Esophagus (tissue), 2 donors: Measurements from ENCODE around the gene HECW1. TPM values are rescaled to one million over a fixed set of nuclear protein-coding genes. Genes with fewer than 3 reads are reported as not detected.

Source experiments
- H3K27ac ChIP-seq, 2 donors: one replicate each; pipeline ENCODE4 v1.5.1; 2013; ENCODE audit warnings: low read depth in 2 of 2, mild to moderate bottlenecking in 2 of 2, inconsistent platforms in 1 of 2, low read length in 1 of 2, moderate library complexity in 1 of 2
- H3K27me3 ChIP-seq, 2 donors: one replicate each; pipeline ENCODE4 v1.6.1; 2013; ENCODE audit warnings: low read length in 2 of 2, control low read depth in 1 of 2, mild to moderate bottlenecking in 1 of 2; ENCODE audit not compliant: insufficient read depth in 2 of 2, control insufficient read depth in 1 of 2
- H3K36me3 ChIP-seq, 2 donors: one replicate each; pipeline ENCODE4 v1.6.1; 2013; ENCODE audit warnings: low read length in 1 of 2; ENCODE audit not compliant: control insufficient read depth in 2 of 2, insufficient read depth in 2 of 2
- H3K4me1 ChIP-seq, 2 donors: one replicate each; pipeline ENCODE4 v1.6.1; 2013; ENCODE audit warnings: low read length in 1 of 2; ENCODE audit not compliant: control insufficient read depth in 2 of 2, insufficient read depth in 2 of 2
- H3K4me3 ChIP-seq, 2 donors: one replicate each; pipeline ENCODE4 v1.5.1; 2013; ENCODE audit warnings: low read length in 2 of 2, mild to moderate bottlenecking in 2 of 2, low read depth in 1 of 2, moderate library complexity in 1 of 2
- H3K9me3 ChIP-seq, 2 donors: one replicate each; pipeline ENCODE4 v1.6.1; 2013; ENCODE audit warnings: mild to moderate bottlenecking in 2 of 2, low read depth in 1 of 2, low read length in 1 of 2, moderate library complexity in 1 of 2; ENCODE audit not compliant: control insufficient read depth in 2 of 2, insufficient read depth in 1 of 2
- WGBS, 2 donors: extraction: QIAGEN DNeasy Blood & Tissue Kit; methylation state at CpG; one replicate each; pipeline ENCODE4 v1.1.7; 2013; 5-methylcytosine and 5-hydroxymethylcytosine counted together
- polyA plus RNA-seq, 2 donors: library from polyadenylated mRNA; stranded (reverse); fragments of 200-250 nt; gene quantifications; one replicate each; pipeline ENCODE4 v1.2.3, GENCODE V29; 2013
- donor health status: healthy with polysubstance abuse.
- donor health status: Bipolar disorder and iron deficiency.

The HECW1 gene
- polyA plus RNA-seq, 2 donors, result 0.11 to 0.47 TPM

GRCh38 chr7:43139137-43139536 is 26.7 kb downstream of the HECW1 start:
- WGBS, 2 donors, result 81 to 85% methylated on average over 2 of the region's 2 CpGs
- Histone ChIP-seq H3K4me3 (no peak overlapping the region), H3K27ac (no peak overlapping the region), H3K36me3 (no peaks in the 10 kb centered on the region), H3K27me3 (no peaks in the 10 kb centered on the region), H3K9me3 (no peaks in the 10 kb centered on the region), H3K4me1 (no peaks in the 10 kb centered on the region)

DNA sequence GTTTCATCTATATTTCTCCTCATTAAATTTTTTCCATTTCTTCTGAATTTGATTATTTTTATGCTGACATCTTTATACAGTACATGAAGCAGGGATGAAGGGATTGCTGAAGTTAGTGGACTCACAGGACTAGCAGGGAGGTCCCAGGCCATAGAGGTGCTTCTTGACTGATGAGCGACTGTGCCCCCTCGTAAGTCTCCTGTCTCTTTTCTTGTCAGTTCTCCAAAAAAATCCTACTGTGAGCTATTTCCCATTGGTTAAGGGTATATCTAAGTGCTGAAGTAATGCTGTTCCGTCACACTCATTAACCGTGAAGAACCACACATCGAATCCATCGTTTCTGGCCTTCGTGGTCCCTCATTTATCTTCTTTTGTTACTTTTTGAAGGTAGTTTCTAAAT is 27.7 kb downstream of the HECW1 start:
- Histone ChIP-seq H3K27me3 (no peaks in the 10 kb centered on the region), H3K9me3 (no peaks in the 10 kb centered on the region), H3K4me3 (no peak overlapping the region), H3K27ac (no peak overlapping the region), H3K36me3 (no peaks in the 10 kb centered on the region), H3K4me1 (no peaks in the 10 kb centered on the region)
- 95 to 97% methylated on average over 7 of the region's 7 CpGs for WGBS, 2 donors

DNA sequence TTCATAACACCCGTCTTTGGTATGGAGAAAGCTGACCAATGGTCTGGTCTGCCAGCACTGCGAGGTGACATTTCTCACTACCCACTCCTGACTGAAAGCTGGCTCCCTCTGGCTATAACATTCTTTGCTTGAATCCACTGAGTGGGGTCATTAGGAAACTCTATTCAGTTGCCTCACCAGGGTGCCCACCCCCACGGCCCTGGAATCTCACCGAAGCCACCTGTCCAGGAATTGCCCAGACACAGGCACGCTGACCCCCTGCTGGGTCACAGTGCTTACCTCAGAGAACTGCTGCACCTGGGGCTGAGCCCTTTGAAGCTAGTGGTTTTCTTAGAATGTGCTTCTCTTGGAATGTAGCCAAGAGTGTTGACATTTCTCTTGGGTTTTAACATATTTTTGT is 28.6 kb downstream of the HECW1 start:
- H3K4me1 ChIP-seq, result no peaks in the 10 kb centered on the region
- no peaks in the 10 kb centered on the region for H3K36me3 ChIP-seq
- WGBS, 2 donors, result 75 to 78% methylated on average over 5 of the region's 5 CpGs
- H3K27me3 ChIP-seq, result no peaks in the 10 kb centered on the region
- no peaks in the 10 kb centered on the region for H3K9me3 ChIP-seq
- H3K4me3 ChIP-seq, result no peak overlapping the region
- H3K27ac ChIP-seq, result no peak overlapping the region

DNA sequence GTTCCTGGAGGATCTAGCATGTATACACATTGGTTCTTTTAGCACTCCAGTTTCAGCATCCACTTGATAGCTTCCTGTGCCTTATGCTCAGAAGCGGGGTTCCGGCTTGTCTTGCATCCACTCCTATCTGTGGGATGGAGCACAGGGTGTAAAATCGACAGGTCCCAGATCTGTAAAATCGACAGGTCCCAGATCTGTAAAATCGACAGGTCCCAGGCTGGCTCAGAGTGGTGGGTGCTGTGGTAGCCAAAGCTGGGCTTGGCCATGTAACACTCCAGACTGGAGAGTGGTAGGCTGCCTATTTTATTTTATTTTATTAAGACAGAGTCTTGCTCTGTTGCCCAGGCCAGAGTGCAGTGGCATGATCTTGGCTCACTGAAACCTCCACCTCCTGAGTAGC is 30.3 kb downstream of the HECW1 start:
- WGBS, 2 donors, result 94 to 99% methylated on average over 5 of the region's 5 CpGs
- H3K4me3 ChIP-seq, result no peak overlapping the region
- H3K36me3 ChIP-seq, result no peaks in the 10 kb centered on the region
- H3K27me3 ChIP-seq, result no peaks in the 10 kb centered on the region
- no peaks in the 10 kb centered on the region for H3K4me1 ChIP-seq
- H3K27ac ChIP-seq, result no peak overlapping the region
- no peaks in the 10 kb centered on the region for H3K9me3 ChIP-seq

DNA sequence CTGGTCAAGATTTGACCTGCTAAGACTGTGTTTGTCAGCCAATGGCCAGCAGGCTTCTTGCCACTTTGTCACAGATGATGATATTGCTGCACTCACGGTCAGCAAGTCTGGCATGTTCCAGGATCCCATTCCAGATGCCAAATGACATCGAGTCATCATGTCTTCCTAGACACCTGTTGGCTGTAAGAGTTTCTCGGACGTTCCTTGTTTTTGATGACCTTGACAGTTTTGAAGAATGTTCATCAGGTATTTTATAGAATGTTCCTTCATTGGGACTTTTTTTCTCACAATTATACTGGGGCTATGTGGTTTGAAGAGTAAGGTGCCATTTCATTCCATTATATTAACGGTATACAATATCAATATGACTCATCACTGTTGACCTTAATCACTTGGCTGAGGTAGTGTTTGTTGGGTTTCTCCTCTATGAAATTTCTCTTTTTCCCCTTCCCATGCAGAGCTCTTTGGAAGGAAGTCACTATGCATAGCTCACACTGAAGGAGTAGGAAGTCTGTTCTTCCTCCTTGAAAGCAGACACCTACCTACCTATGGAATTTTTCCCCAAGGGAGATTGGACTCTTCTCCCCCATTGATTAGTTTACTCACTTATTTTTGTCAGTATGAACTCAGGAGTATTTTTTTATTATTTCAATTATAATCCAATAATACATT is 31.6 kb downstream of the HECW1 start:
- Histone ChIP-seq H3K4me1 (no peaks in the 10 kb centered on the region), H3K36me3 (no peaks in the 10 kb centered on the region), H3K9me3 (no peaks in the 10 kb centered on the region), H3K27me3 (no peaks in the 10 kb centered on the region), H3K4me3 (no peak overlapping the region), H3K27ac (no peak overlapping the region)
- WGBS, 2 donors, result 73% methylated on average over 5 of the region's 5 CpGs

DNA sequence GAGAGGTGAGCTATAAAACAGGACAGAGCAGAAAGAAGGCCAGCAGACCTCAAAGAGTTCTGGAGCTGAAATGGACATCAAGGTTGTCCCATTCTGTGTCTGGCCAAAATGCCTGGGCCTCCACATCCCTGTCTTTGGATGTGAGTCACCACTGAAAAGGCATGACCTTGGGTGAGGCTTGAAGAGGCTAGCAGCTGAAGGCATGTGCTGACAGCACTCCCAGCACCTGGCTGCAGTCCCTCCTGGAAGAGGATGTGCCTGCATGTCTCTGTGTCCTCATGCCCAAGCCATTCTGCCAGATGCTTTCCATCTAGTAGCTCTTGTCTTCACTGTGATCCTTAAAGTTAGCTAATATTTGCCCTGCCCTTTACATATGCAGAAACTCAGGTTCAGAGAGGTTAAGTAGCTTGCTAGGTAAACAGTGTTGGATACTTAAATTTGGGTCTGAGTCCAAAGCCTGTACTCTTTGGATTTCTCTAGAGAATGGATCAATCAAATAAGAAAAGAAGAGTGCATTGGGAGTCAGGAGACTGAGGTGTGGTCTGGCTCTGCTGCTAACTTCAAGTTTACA is 35.8 kb downstream of the HECW1 start:
- Histone ChIP-seq H3K9me3 (peaks cover 0 to 2% of the 10 kb centered on the region in 2 donors), H3K4me1 (no peaks in the 10 kb centered on the region), H3K27me3 (no peaks in the 10 kb centered on the region), H3K36me3 (no peaks in the 10 kb centered on the region), H3K27ac (no peak overlapping the region), H3K4me3 (no peak overlapping the region)

GRCh38 chr7:43151076-43151475 is 38.6 kb downstream of the HECW1 start:
- no peak overlapping the region for H3K27ac ChIP-seq
- H3K9me3 ChIP-seq, result peaks cover 0 to 2% of the 10 kb centered on the region in 2 donors
- 64 to 72% methylated on average over 1 of the region's 1 CpG for WGBS, 2 donors
- no peak overlapping the region for H3K4me3 ChIP-seq
- no peaks in the 10 kb centered on the region for H3K36me3 ChIP-seq
- no peaks in the 10 kb centered on the region for H3K27me3 ChIP-seq
- no peaks in the 10 kb centered on the region for H3K4me1 ChIP-seq

GRCh38 chr7:43152696-43153095 is 40.2 kb downstream of the HECW1 start:
- Histone ChIP-seq H3K9me3 (peaks cover 0 to 2% of the 10 kb centered on the region in 2 donors), H3K36me3 (no peaks in the 10 kb centered on the region), H3K27me3 (no peaks in the 10 kb centered on the region), H3K4me1 (no peaks in the 10 kb centered on the region), H3K4me3 (no peak overlapping the region), H3K27ac (no peak overlapping the region)
- WGBS, 2 donors, result 70 to 80% methylated on average over 6 of the region's 6 CpGs

GRCh38 chr7:43155636-43156035 is 43.2 kb downstream of the HECW1 start:
- H3K27ac ChIP-seq, result no peak overlapping the region
- H3K4me1 ChIP-seq, result no peaks in the 10 kb centered on the region
- H3K4me3 ChIP-seq, result no peak overlapping the region
- H3K27me3 ChIP-seq, result no peaks in the 10 kb centered on the region
- H3K36me3 ChIP-seq, result no peaks in the 10 kb centered on the region
- 61 to 74% methylated on average over 4 of the region's 4 CpGs for WGBS, 2 donors
- peaks cover 0 to 2% of the 10 kb centered on the region in 2 donors for H3K9me3 ChIP-seq

GRCh38 chr7:43163885-43164284 is 51.4 kb downstream of the HECW1 start:
- no peaks in the 10 kb centered on the region for H3K27me3 ChIP-seq
- H3K36me3 ChIP-seq, result no peaks in the 10 kb centered on the region
- no peak overlapping the region for H3K4me3 ChIP-seq
- no peaks in the 10 kb centered on the region for H3K9me3 ChIP-seq
- peaks cover 0 to 4% of the 10 kb centered on the region in 2 donors for H3K4me1 ChIP-seq
- no peak overlapping the region for H3K27ac ChIP-seq
- WGBS, 2 donors, result 89 to 98% methylated on average over 3 of the region's 3 CpGs
